Lower leg skin (tissue), 3 donors: Measurements from ENCODE around the gene RALGPS2.

Experiments used
- POLR2A ChIP-seq, 2 donors: fragments of 450-650 bp; IDR thresholded peaks; one replicate each; pipeline ENCODE4 v1.6.1; 2016 to 2017; ENCODE audit warnings: antibody characterized with exemption in 2 of 2, mild to moderate bottlenecking in 1 of 2, moderate library complexity in 1 of 2
- TF ChIP-seq, protein P1 (sequence below), 3 donors: fragments of 450-650 bp; IDR thresholded peaks; one replicate each; pipeline ENCODE4 v1.5.1; 2016; ENCODE audit warnings: antibody characterized with exemption in 3 of 3, mild to moderate bottlenecking in 3 of 3, moderate library complexity in 2 of 3

DNA sequence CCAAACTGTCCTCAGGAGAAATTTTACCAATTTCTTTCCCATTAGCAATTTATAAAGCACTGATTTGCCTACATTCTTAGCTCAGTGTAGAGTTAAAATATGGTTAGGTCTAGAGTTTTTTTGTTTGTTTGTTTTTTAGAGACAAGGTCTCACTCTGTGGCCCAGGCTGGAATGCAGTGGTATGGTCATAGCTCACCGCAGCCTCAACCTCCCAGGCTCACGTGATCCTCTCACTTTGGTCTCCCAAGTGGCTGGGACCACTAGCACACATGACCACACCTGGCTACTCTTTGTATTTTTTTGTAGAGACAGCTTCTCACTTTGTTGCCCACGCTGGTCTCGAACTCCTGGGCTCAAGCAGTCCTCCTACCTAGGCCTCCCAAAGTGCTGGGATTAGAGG lies 10.6 kb upstream of the RALGPS2 start:
- TF ChIP-seq, protein P1, sequence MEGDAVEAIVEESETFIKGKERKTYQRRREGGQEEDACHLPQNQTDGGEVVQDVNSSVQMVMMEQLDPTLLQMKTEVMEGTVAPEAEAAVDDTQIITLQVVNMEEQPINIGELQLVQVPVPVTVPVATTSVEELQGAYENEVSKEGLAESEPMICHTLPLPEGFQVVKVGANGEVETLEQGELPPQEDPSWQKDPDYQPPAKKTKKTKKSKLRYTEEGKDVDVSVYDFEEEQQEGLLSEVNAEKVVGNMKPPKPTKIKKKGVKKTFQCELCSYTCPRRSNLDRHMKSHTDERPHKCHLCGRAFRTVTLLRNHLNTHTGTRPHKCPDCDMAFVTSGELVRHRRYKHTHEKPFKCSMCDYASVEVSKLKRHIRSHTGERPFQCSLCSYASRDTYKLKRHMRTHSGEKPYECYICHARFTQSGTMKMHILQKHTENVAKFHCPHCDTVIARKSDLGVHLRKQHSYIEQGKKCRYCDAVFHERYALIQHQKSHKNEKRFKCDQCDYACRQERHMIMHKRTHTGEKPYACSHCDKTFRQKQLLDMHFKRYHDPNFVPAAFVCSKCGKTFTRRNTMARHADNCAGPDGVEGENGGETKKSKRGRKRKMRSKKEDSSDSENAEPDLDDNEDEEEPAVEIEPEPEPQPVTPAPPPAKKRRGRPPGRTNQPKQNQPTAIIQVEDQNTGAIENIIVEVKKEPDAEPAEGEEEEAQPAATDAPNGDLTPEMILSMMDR (IDR thresholded peaks at IDR 0.05): no peak
- TF ChIP-seq POLR2A (IDR thresholded peaks at IDR 0.05): no peak
